Upper lobe of left lung (tissue), 4 donors: ENCODE data around the gene DOK7.

ENCODE experiments used
- POLR2AphosphoS5 ChIP-seq, 2 donors: sonication (generic); formaldehyde crosslinking; IDR thresholded peaks; one replicate each; pipeline ENCODE4 v1.5.1; 2017; ENCODE audit warnings: antibody characterized with exemption in 2 of 2
- TF ChIP-seq, protein P1 (sequence below), 6 experiments: fragments of 450-650 bp in 4 of 6; fragments of 200-600 bp in 2 of 6; sonication (generic) in 2 of 6; IDR thresholded peaks; one replicate each; pipeline ENCODE4 v1.5.1; 2016 to 2019; ENCODE audit warnings: antibody characterized with exemption in 6 of 6

DNA sequence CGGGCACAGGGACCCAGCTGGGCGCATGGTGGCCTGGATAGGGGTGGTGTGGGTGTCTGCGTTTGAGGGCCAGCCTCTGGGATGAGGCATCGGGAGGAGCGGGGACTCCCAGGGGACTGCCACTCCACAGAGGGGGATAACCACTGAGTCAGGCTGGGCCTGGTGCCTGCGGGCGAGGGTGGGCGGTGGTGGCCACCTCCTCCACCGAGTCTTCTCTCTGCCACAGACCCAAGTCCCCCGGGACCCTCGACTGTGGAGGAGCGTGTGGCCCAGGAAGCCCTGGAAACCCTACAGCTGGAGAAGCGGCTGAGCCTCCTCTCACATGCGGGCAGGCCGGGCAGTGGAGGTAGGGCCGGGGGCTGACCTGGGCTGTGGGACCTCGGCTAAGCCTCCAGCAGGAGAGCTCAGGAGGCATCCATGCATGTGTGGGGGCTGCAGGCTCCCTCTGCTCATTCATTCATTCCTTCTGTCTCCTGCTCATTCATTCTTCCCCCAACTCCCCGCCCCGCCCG, 26.4 kb downstream of the DOK7 start:
- TF ChIP-seq, protein P1, sequence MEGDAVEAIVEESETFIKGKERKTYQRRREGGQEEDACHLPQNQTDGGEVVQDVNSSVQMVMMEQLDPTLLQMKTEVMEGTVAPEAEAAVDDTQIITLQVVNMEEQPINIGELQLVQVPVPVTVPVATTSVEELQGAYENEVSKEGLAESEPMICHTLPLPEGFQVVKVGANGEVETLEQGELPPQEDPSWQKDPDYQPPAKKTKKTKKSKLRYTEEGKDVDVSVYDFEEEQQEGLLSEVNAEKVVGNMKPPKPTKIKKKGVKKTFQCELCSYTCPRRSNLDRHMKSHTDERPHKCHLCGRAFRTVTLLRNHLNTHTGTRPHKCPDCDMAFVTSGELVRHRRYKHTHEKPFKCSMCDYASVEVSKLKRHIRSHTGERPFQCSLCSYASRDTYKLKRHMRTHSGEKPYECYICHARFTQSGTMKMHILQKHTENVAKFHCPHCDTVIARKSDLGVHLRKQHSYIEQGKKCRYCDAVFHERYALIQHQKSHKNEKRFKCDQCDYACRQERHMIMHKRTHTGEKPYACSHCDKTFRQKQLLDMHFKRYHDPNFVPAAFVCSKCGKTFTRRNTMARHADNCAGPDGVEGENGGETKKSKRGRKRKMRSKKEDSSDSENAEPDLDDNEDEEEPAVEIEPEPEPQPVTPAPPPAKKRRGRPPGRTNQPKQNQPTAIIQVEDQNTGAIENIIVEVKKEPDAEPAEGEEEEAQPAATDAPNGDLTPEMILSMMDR (IDR thresholded peaks at IDR 0.05) = no peak
- no peak for TF ChIP-seq POLR2AphosphoS5 (IDR thresholded peaks at IDR 0.05)
